GM10248 (cell line): ENCODE data around the gene KATNIP.

Experiments
- CTCF ChIA-PET: fragments of 300-600 bp; sonication (Branson Sonifier 250); formaldehyde crosslinking; extraction: SDS; loops from one replicate; lab custom pipeline; 2021; ENCODE audit warnings: antibody characterized with exemption; lab: Yijun Ruan, JAX
- POLR2A ChIA-PET: fragments of 350-650 bp; sonication (Branson Sonifier 250); formaldehyde crosslinking; extraction: SDS; loops from one replicate; lab custom pipeline; 2020; ENCODE audit warnings: antibody characterized with exemption; lab: Yijun Ruan, JAX
- DNase-seq: peaks from one replicate; pipeline ENCODE4 v3.0.0; 2012; ENCODE audit errors: extremely low spot score
- CTCF ChIP-seq: IDR thresholded peaks from 2 replicates; pipeline ENCODE4 v1.5.1; 2012; ENCODE audit warnings: mild to moderate bottlenecking, low read depth; ENCODE audit errors: extremely low read depth, missing control alignments, control extremely low read depth

KATNIP gene

GRCh38 chr16:27511657-27512448 lies 38.1 kb upstream of the KATNIP start:
- CTCF ChIA-PET, result no interaction called here

GRCh38 chr16:27514806-27515205 lies 35.1 kb upstream of the KATNIP start:
- POLR2A ChIA-PET, result no interaction called here
- TF ChIP-seq CTCF, result no peak
- CTCF ChIA-PET, result interaction anchor here (0.9 to 2.4 kb wide), 5 partner anchors 11 to 32 kb away, joined by 3 to 13 read pairs (median 5); no protein-coding TSS in a partner anchor
- no peak for DNase-seq

More at GRCh38 chr16:27511657-27512448, 38.1 kb upstream of the KATNIP start:
- DNase-seq, result no peak
- POLR2A ChIA-PET, result no interaction called here
- TF ChIP-seq CTCF, result no peak

GRCh38 chr16:27515874-27516353 lies 34.0 kb upstream of the KATNIP start:
- POLR2A ChIA-PET, result no interaction called here

GRCh38 chr16:27516365-27516764 lies 33.6 kb upstream of the KATNIP start:
- no peak for TF ChIP-seq CTCF
- ChIA-PET CTCF (interaction anchor here (1.0 to 2.4 kb wide), 11 partner anchors 8 to 554 kb away, joined by 3 to 13 read pairs (median 4); no protein-coding TSS in a partner anchor), POLR2A (no interaction called here)

More at GRCh38 chr16:27515874-27516353, 34.0 kb upstream of the KATNIP start:
- peak; percentile 59 for DNase-seq
- TF ChIP-seq CTCF, result peak; percentile 51
- CTCF ChIA-PET, result interaction anchor here (0.9 to 2.4 kb wide), 11 partner anchors 9 to 554 kb away, joined by 3 to 13 read pairs (median 3); no protein-coding TSS in a partner anchor

GRCh38 chr16:27517664-27518063 lies 32.3 kb upstream of the KATNIP start:
- no peak for TF ChIP-seq CTCF
- POLR2A ChIA-PET, result no interaction called here
- no peak for DNase-seq
- CTCF ChIA-PET, result interaction anchor here (1.6 kb wide), 1 partner anchor 26 kb away, joined by 8 read pairs; no protein-coding TSS in a partner anchor

More at GRCh38 chr16:27516365-27516764, 33.6 kb upstream of the KATNIP start:
- no peak for DNase-seq

- POLR2A ChIA-PET, result no interaction called here
- no peak for TF ChIP-seq CTCF
- CTCF ChIA-PET, result interaction anchor here (1.3 kb wide), 1 partner anchor 22 kb away, joined by 3 read pairs; no protein-coding TSS in a partner anchor
- DNase-seq, result no peak
Measured at GRCh38 chr16:27518226-27518625, 31.7 kb upstream of the KATNIP start.
